Lower lobe of right lung (tissue), 2 donors: ENCODE data around the gene GABRB3. TPM values are rescaled to one million over a fixed set of nuclear protein-coding genes. Genes with fewer than 3 reads are reported as not detected.

ENCODE experiments used
- ATAC-seq, 2 donors: fragments of 200-7000 bp; cut with Tn5 transposase; one replicate each; pipeline ENCODE4 v1.9.1; 2020 to 2022; ENCODE audit warnings: mild to moderate bottlenecking in 2 of 2, moderate library complexity in 2 of 2
- DNase-seq: peaks from one replicate; pipeline ENCODE4 v3.0.0-alpha.2; 2020
- H3K27ac ChIP-seq: fragments of 200-600 bp; one replicate; pipeline ENCODE4 v1.8.0; 2022
- H3K27me3 ChIP-seq: fragments of 200-600 bp; one replicate; pipeline ENCODE4 v1.8.0; 2022; ENCODE audit warnings: low read depth
- H3K36me3 ChIP-seq: fragments of 200-600 bp; one replicate; pipeline ENCODE4 v1.8.0; 2022; ENCODE audit warnings: mild to moderate bottlenecking
- H3K4me1 ChIP-seq: fragments of 200-600 bp; one replicate; pipeline ENCODE4 v1.8.0; 2022
- H3K4me3 ChIP-seq: fragments of 200-600 bp; one replicate; pipeline ENCODE4 v1.8.0; 2022; ENCODE audit warnings: mild to moderate bottlenecking
- H3K9me3 ChIP-seq: fragments of 200-600 bp; one replicate; pipeline ENCODE4 v1.8.0; 2022
- CTCF ChIP-seq: fragments of 200-600 bp; IDR thresholded peaks from one replicate; pipeline ENCODE4 v1.8.0; 2022; ENCODE audit warnings: antibody characterized with exemption, mild to moderate bottlenecking
- intact Hi-C: fragments of 100-400 bp; cut with DNase I; formaldehyde crosslinking; loops from one replicate; pipeline ENCODE4 v1.11.0; 2022
- total RNA-seq: library from RNA; stranded (reverse); fragmentation: NEBNext Ultra II Directional; extraction: Animal tissue kit (Norgen Biotek cat#: 25700); gene quantifications from one replicate; pipeline ENCODE4 v1.2.1, GENCODE V29; 2021
- donor health status: DM: no; HTN: yes; CAD: no; lungs with severe emphysema.

GABRB3 gene
- total RNA-seq, 1 donor from 2014 or later: 5.5 TPM

- Histone ChIP-seq H3K27me3 (no peaks in the 10 kb centered on the region), H3K27ac (no peak overlapping the region), H3K4me1 (no peaks in the 10 kb centered on the region), H3K9me3 (no peaks in the 10 kb centered on the region), H3K36me3 (no peaks in the 10 kb centered on the region), H3K4me3 (no peak overlapping the region)
- TF ChIP-seq CTCF: no peak
- no peak for DNase-seq
- ATAC-seq: no peak
- intact Hi-C loops: no loop called here
Observed at GRCh38 chr15:26640601-26641000, 132.3 kb downstream of the GABRB3 start.

- no peak overlapping the region for H3K4me3 ChIP-seq
- no peaks in the 10 kb centered on the region for H3K27me3 ChIP-seq
- H3K27ac ChIP-seq: no peak overlapping the region
- H3K9me3 ChIP-seq: no peaks in the 10 kb centered on the region
- no peaks in the 10 kb centered on the region for H3K36me3 ChIP-seq
- no peak for ATAC-seq
- no peak for DNase-seq
- H3K4me1 ChIP-seq: no peaks in the 10 kb centered on the region
- TF ChIP-seq CTCF: no peak
- intact Hi-C loops: no loop called here
Observed at GRCh38 chr15:26639966-26640365, 132.9 kb downstream of the GABRB3 start.

DNA sequence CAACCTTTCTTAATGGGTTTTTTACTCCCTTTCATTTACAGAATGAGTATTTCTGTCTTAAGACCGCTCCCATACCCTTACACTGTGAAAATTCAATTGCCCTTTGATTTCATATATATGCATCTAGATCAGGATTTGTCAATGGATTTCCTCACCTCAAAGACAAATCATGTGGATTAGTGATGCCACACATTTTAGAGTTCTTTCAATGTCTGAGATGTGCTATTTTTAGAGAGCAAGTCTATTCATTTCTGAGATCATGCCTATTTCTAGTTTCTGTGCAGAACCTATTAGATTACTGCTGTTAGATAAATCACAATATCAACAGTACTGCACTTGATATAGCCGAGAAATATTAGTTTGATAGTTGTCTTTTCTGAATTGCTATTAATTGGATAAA lies 137.3 kb downstream of the GABRB3 start:
- DNase-seq: no peak
- Histone ChIP-seq H3K9me3 (no peaks in the 10 kb centered on the region), H3K36me3 (no peaks in the 10 kb centered on the region), H3K27me3 (no peaks in the 10 kb centered on the region), H3K4me1 (no peaks in the 10 kb centered on the region), H3K4me3 (no peak overlapping the region), H3K27ac (no peak overlapping the region)
- intact Hi-C loops: no loop called here
- ATAC-seq: no peak
- no peak for TF ChIP-seq CTCF

DNA sequence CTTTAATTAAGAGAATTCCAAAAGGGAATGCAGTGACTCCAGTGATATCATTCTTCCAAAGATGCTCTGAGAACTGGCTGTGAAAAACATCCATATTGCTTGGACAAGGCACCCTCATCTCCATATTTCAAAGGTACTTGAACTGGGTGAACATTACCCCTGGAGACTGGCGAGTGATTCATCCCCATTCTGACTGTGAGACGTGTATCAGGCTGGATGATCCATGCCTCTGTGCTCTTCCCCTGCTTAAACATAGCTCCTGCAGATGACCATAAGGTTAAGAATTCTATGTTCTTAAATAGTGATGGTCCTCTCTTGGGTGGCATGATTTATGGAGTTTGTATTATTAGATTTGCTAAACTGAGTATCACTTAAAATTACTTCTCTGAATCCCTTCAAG lies 137.8 kb downstream of the GABRB3 start:
- Histone ChIP-seq H3K4me3 (no peak overlapping the region), H3K4me1 (no peaks in the 10 kb centered on the region), H3K9me3 (no peaks in the 10 kb centered on the region), H3K27ac (no peak overlapping the region), H3K36me3 (no peaks in the 10 kb centered on the region), H3K27me3 (no peaks in the 10 kb centered on the region)
- no peak for TF ChIP-seq CTCF
- ATAC-seq (no peak), DNase-seq (no peak)
- intact Hi-C loops: no loop called here

DNA sequence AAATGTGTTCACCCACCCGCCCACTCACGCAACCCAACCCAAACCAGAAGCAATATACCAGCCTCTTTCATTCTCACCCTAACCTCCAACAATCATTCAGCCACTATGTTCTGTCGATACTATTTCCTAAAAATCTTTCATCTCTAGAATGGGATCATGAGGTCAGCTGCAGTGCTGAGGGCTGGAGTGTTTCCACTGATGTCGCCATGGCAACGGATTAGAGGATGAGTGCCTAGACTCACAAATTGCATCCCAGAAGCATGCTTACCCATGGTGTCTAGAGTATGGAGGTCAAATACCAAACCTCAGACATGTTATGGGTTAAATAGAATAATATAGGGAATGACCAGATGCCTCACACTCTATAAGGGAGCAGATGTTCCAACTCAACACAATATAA lies 138.5 kb downstream of the GABRB3 start:
- H3K36me3 ChIP-seq: no peaks in the 10 kb centered on the region
- H3K27me3 ChIP-seq: no peaks in the 10 kb centered on the region
- TF ChIP-seq CTCF: no peak
- no peak for ATAC-seq
- H3K9me3 ChIP-seq: no peaks in the 10 kb centered on the region
- no peak overlapping the region for H3K27ac ChIP-seq
- DNase-seq: no peak
- intact Hi-C loops: no loop called here
- no peaks in the 10 kb centered on the region for H3K4me1 ChIP-seq
- no peak overlapping the region for H3K4me3 ChIP-seq

DNA sequence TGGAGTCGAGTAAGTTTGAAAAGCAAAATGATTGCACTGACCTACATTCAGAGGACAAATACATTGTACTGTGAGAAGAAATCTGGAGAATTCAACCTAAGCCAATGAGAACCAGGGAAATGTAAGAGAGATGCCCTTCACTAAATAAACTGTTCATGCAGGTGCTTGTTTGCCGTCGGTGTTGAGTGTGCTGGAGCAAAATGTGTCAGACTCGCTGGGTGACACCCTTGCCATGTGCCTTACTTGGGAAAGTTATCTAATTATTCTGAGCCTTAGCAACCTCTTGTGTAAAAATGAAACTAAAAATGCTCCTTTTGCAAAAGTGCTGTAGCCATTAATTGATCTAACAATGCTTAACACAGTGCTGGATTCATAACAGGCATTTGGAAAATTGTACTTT lies 140.4 kb downstream of the GABRB3 start:
- H3K27me3 ChIP-seq: no peaks in the 10 kb centered on the region
- DNase-seq (no peak), ATAC-seq (peak; percentile 25 to 34)
- no peaks in the 10 kb centered on the region for H3K4me1 ChIP-seq
- no peak for TF ChIP-seq CTCF
- no peak overlapping the region for H3K27ac ChIP-seq
- H3K9me3 ChIP-seq: no peaks in the 10 kb centered on the region
- H3K36me3 ChIP-seq: no peaks in the 10 kb centered on the region
- intact Hi-C loops: no loop called here
- H3K4me3 ChIP-seq: no peak overlapping the region
